NK-92 treated with Interleukin-12 subunit alpha and Interleukin-12 subunit beta, amount 100 ng/mL, for 24 hours (cell line): ENCODE measurements around the gene WDR1.
"Not testable (repeated sequence)": the region's sequence is repeated elsewhere in the genome, so short reads cannot be mapped to it uniquely, and the experiment has no call there.

Source experiments
- DNase-seq: peaks from one replicate; lab custom pipeline; 2025; lab: John Stamatoyannopoulos, UW

The WDR1 gene

DNA sequence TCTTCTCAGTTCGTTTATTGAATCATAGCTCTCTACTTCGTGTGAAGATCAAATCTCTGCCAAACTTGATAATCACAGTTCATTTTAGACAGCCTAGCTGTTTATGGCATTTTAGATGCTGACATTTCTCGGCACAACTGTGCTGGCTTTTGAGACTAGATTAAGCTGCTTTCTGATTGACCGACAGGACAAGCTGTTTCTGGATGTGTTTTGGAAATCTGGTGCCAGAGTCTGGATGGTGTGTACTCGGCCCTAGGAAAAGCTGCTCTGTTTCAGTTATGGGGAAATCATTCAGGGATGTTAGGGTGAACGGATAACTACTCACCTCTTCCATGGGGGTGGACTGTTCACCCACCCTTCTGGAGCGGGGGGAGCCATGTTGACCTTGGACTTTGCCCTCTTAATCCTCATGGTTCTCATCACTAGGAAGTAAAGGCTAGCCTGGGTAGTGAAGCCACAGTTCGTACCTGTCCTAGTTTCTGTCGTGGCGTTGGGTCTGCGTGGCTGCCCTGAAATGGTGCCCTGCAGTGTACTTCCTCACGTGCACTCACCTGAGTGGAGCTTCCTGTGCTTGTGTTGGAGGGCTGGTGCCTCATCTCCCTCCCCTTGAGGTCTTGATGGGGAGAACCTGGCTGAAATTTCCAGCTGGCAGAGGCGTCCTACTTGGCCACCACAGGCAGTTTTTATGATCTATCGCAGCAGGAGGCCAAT is 13.7 kb upstream of the WDR1 start:
- DNase-seq: no peak

DNA sequence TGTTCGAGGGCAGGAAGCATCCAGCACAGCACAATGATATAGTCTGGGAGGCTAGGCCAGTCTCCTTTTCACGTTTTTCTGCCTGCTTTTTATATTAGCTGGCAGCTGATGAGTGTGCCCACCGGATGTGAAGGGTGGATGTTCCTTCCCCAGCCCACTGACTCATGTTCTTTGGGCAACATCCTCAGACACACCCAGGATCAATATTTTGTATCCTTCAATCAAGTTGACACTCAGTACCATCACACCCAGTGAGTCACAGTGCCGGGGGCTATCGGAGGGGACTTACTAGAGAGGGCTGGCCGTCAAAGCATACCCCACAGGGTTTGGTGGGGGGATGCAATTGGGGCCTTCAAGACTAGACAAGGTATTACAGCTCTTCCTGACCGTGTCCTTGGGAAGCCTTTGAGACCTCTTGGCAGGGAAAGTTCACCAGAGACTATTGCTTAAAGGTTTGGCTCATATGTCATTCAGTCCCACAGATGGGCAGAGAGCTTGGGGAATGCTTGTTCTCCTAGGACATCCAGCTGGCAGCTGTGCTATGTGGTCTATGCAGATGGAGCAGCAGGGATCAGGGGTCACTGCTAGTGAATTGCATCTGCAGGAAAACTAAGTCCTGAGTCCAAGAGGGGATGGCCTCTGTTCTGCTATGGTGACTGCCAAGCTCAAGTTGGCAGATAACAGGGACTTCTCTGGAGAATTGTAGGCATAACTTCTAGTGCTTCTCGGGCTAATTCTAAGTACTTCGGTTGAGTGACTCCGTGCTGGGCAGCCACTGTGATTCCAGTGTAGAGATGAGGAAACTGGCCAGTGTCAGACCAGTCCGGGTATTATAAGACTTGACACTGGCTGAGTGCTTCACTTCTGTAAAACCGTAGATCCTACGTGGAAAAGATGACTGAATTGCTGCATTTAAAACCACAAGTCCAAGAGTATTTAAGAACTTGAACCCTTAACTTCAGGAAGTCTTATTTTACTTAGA is 12.9 kb upstream of the WDR1 start:
- no peak for DNase-seq

DNA sequence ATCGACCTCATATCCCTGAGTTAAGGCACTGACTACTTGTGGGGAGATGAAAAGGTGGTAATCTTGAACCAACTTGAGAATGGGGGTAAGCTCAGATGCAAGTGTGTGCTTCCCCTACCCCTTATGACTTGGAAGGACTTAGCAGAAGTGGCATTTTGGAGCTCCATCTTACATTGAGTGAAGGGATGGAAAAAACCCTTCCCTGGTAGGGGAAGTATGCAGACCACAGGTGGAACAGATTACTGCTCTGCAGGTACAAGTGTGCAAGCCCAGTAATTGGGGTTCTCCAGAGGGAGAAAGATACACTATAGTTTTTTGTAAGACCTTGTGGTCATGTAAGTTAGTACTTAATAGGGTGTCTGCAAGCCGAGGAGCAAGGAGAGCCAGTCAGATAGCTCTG is 12.2 kb upstream of the WDR1 start:
- no peak for DNase-seq

DNA sequence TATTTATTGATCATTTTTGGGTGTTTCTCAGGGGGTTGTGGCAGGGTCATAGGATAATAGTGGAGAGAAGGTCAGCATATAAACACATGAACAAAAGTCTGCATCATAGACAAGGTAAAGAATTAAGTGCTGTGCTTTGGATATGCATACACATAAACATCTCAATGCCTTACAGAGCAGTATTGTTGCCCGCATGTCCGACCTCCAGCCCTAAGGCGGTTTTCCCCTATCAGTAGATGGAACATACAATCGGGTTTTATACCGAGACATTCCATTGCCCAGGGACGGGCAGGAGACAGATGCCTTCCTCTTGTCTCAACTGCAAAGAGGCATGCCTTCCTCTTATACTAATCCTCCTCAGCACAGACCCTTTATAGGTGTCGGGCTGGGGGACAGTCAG is 10.9 kb upstream of the WDR1 start:
- not testable (repeated sequence) for DNase-seq

DNA sequence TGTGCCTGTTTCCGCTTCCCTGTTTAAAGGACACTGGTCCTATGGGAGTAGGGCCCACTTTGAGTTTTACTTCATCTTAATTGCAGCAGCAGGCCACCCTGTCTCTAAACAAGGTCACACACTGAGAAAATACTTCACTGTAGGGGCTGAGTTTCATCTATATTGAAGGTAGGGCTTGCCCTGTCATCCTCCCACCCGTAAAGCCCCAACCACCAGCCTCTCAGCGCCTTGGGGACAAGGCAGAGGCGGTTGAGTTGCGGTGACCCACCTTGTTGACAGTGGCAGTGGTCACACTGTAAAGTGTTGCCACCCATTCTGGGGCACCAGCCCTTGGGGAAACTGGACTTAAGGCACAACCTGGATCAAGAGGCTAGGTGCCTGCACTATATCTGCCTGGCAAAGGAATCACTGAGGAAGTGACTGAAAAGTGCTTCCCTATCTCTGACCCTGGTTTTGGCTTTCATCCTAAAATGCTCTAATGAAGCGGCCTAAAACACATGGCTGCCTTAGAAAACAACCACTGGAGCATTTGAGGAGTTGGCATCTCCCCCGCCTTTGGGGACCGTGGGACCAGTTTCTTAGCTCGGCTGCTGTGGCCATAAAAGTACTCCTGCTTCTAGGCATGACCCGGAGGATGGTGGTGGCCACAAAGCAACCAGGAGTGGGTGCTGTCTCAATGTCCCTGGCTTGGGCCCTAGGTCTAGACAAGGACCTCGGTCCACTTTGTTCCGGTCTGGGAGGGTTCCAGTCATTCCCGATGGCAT is 7.8 kb upstream of the WDR1 start:
- DNase-seq: no peak

DNA sequence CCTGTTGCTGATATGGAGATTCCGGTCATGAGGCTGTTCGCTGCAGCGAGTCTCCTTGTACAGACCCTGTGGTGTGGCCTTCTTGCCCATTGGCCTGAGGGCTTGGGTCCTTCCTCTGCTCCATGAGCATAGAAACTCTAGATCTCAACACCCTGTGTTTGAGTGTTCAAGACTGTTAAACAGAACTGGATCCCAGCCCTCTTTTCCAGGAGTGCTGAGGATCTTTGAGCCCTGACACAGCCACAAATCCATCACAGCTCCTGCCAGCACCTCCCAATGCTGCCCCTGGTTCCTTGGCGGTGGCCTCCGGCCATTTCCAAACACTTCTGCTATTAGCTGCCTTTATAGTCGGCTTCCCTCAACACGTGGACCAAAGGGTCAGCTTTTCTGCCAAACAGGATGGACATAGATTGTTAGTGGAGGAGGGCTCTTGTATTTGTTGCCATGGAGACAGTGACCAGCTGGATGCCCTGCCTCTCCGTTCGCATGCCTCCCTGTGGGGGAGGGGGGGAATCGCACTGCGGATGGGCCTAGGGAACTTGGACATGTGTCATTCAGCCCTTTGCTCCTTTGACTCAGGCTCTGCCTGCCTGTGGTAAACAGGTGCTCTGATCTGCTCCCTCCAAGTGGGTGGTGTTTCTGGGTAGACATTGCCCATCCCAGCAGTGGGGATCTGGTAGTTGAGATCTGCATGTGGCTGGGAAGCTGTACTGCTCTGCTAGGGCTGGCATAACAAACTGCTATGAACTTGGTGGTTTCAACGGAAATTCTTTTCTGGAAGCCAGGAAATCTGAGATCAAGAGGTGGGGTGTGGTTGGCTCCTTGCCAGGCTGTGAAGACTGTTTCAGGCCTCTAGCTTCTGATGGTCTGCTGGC is 6.9 kb upstream of the WDR1 start:
- no peak for DNase-seq

DNA sequence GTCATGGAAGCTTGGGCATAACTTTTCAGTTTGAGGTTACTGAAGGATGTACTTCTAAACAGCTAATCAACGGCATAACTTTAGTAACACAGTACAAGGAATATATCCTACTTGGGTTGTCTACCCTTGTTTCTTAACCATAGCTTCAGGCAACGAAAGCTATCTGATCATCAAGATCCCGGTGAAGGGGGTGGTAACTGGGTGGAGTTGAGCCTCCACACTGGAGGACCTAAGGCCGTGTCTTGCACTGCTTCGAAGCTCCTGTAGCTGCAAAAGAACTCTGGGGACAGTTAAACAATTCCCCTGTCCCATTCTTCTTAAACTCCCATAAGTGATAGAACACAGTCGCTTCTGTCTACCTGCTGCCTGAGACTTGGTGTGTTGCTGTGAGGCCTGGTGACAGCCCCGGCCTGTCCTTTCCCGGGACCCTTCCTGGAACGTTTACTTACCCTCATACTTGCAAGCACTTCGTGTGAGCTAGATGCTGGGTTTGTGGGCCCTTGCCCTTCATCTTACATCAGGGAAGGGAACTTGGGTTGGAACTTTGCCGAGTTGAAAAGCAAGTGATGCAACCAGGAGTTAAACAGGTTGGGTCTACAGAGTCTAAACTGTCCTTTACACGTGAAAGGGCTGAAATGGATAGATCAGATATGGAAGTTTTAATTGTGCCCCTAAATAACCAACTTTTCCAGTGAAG is 5.8 kb upstream of the WDR1 start:
- no peak for DNase-seq

DNA sequence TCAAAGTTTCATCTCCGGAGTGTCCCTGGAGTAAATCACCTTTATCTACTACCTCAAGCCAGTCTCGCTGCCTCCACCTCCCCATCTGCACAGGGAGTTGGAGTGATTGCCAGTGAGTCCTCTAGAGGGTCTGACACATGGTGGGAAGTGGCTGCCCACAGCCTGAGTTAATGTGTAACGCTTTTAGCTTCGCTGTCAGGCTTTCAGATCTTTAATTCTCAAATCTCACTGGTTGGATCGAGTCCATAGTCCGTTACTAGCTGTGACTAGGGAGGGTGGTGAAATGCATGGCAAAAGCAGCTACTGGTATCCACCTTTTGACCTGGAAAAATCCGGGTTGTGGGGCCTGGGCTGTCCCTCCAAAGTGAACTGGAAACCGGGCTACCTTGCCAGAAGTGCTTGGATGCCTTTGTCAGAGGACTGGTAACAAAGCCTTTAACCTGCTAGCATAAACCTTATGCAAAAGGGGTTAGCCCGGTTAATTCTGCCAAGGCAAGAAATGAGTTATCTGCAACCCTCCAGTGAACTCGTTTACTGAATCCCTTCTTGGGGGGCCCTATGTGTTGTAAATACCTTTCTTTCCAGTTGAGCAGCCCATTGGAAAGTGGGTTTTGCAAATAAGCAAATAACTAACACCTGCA is 5.1 kb upstream of the WDR1 start:
- no peak for DNase-seq

DNA sequence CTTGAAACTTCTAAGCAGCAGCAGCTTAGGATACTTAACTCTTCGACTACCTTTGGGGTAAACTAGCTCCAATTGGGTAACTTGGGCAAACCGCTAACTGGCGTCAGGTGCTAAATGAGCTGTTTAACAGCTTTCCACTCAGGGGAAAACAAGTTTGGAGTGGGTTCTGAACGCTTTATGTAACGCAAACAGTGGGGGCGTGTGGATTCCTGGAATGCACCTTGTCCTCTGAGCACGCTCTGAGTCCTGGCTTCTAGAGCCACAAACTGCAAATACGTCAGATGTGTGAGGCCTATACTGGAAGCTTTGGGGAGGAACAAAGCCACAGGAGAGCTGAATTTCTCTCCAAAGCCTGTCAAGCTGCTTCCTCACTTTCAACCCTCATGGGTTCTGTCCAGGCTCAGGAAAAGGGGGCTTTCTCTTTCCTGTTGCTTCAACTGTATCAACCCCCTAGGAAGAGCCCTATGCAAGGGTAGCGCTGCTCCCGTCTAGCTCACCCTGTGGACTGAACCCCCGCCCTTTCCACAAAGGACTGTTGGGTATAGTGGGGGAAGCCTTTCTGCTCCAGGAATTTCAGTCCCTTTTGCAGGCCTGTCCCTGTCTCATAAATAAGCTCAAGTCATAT is 4.5 kb upstream of the WDR1 start:
- no peak for DNase-seq

DNA sequence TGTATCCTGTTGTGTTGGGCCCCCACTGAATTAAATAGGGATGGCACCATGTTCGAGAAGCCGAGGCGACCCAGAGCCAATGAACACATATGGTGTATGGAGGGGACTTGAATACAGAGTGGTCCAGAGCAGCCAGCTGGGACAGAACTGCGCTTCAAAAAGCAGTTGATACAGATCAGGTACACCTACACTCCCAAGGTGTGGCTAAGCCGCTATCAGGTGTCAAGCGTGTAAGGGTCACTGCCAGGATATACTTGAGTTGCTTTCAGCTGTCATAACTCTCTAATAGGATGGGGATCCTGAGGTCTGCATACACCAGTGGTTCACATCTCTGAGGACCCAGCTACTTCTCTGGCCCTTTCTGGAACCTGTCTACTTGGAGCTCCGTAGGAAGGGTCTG is 3.2 kb upstream of the WDR1 start:
- no peak for DNase-seq

DNA sequence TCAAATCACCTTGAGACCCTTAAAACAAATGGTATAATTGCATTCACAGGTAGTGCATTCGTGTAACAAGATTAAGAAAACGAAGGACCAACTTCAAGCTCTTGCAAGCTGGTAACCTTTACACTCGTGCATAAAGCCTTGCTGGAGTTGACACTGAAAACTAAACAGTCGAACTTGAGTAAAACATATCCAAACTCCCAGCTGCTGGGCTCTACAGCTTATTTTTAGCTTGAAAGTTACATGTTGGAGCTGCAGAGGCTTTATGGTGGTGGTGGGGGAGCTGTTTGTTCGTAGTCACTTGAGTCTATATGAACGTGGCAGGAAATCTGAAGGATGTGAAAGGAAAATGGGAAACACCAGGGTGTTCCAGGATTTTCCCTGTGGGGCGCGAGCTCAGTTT is 2.7 kb upstream of the WDR1 start:
- no peak for DNase-seq

DNA sequence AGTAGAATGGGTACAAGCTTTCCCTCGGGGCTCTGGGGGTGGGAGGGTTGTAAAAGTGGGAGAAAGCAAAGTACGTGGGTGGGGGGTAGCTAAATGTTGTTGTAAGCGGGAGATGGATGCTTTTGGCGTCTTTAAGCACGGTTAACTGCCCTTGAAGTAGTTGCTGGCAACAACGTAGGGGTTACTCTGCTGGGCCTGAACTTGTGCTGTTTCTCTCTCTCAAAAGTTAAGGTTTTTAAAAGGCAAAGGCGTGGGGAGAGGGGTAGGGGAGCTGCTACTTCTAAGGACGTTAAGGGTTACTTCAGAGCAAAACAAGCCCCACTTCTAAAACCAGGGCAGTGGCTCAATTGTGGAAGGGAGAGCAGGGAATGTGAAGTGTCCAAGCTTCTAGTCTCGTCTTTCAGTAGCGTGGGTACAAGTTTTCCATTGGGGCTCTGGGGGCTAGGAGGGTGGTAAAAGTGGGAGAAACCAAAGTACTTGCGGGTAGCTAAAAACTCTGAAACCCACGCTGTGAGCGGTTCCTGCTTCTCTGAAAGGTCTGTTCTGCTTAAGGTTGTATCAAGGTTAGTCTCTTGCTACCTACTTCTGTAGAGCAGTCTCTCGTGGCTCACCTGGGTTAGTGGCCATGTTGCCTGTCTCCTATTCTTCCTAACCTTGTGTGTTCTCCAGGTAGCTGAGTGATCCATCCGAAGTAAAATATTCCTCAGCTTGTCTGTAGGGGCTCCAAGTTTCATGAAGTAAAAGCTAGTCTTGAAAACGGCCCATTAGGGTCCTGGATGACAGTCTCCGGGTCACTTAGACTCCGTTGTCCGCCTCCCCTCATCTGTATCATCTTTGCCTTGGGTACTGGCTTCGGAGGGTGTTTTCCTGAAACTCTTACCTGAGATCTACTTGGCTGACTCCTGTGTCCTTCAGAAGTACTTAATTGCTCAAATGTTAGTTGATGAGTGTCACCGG is 1.7 kb upstream of the WDR1 start:
- DNase-seq: no peak

DNA sequence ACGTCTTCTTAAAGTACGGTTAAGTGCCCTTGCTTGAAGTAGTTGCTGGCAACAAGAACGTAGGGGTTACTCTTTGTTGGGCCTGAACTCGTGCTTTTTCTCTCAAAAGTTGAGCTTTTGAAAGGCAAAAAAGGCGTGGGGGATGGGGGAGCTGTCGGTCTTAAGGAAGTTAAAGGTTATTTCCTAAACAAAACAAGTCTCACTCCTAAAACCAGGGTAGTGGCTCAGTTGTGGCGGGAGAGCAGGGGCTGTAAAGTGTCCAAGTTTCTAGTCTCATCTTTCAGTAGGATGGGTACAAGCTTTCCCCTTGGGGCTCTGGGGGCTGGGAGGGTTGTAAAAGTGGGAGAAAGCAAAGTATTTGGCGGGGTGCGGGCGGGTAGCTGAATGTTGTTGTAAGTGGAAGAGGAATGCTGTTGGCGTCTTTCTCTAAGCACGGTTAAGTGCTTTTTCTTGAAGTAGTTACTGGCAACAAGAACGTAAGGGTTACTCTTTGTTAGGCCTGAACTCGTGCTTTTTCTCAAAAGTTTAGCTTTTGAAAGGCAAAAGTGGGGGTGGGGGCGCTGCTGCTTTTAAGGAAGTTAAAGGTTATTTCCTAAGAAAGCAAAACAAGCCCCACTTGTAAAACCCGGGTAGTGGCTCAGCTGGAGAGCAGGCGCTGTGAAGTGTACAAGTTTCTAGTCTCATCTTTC is 904 bp upstream of the WDR1 start:
- DNase-seq: no peak

DNA sequence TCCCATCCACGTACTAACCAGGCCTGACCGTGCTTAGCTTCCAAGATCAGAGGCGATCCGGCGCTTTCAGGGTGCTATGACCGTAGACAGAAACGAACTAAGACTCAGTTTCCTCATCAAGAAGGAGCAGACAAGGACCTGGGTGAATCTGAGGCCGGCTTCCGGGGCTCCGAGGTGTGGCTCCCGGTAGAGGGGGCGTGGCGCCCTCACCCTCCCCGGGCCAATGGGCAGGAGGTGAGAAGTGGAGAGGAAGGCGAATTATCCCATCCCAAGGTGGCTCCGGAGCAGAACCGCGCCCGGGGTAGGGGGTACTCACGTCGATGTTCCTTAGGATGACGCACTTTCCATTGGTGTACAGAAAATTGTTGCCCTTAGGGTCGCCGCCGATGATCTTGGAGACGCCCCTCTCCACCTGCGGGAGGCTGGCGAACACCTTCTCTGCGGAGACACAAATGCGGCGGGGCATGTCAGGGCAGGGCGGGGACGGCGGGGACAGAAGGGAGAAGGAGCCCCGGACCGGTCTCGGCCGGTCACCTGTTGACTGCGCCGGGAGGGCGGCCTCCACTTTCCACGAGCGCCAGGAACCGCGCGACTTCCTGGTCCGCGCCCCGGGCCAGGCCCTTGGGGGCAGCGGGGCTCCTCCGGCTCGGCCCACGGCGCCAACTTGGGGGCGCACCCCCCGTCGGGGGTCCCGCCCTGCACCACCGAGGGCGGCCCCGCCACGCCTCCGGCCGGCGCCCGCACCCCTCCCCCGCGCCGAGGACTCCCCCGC is 616 bp downstream of the WDR1 start:
- peak; percentile 58 for DNase-seq

DNA sequence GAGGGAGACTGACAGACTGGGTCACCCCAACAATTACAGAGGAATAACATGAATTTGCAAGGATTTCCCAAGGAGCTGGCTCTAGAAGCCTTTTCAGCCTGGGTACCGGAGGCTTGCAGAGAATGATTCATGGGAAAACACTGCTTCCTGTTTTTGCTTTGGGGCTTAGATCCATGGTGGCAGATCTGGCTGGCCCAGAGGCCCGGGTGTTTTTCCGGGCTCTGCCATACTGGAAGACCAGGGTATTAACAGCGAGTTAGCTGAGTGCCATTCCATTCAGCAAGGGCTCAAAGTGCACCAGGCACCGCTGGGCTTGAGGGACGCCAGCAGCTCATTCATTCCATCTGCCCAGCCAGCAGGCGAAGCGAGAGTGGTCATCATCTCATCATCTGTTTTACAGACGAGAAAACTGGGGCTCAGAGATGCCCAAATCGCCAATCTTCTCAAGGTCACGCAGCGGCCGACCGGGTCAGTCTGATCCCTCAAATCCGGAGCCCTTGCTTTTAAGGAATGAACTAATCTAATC is 1.3 kb downstream of the WDR1 start:
- DNase-seq: no peak

DNA sequence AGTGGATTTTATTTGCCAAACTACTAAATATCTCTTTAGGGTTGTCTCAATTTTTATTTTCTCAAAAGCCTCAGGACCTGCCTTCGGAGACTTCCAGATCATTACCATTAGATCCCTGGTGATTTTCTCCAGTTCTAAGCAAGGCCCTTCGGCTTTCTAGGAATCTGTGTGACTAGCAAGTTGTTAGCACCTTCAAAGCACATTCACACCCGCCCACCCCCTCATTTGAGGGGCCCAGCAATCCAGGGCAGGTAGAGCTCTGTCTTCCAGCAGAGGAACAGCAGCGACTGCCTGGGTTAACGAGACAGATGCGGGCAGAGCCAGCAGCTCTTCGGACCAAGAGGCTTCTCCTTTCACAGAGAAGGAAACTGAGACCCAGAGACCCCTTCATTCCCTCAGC is 2.0 kb downstream of the WDR1 start:
- DNase-seq: no peak

DNA sequence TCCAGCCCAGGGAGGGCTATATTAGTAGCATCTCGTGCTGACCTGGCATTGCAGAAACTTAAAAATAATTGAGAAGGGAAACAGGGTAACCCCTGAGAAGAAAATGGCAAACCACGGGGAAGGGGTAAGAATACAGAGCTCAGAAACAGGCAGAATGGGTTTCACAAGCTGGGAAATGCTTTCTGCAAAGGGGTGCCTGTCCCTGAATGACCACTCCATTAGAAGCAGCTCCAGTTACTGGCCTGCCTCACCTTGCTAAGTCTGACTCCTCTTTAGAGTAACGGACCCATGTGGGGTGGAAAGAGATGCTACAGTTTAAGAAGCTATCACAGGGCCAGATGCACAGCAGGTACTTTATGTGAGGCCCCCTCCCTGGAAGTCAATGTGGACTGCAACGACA is 2.5 kb downstream of the WDR1 start:
- DNase-seq: no peak
